HG02763 (cell line): ENCODE measurements around the gene IQCM.

ENCODE experiments used
- ATAC-seq: cut with Tn5 transposase; IDR thresholded peaks from one replicate; pipeline ENCODE4 v1.9.1; 2021; ENCODE audit warnings: mild to moderate bottlenecking, moderate library complexity; ENCODE audit not compliant: unreplicated experiment

IQCM gene, protein sequence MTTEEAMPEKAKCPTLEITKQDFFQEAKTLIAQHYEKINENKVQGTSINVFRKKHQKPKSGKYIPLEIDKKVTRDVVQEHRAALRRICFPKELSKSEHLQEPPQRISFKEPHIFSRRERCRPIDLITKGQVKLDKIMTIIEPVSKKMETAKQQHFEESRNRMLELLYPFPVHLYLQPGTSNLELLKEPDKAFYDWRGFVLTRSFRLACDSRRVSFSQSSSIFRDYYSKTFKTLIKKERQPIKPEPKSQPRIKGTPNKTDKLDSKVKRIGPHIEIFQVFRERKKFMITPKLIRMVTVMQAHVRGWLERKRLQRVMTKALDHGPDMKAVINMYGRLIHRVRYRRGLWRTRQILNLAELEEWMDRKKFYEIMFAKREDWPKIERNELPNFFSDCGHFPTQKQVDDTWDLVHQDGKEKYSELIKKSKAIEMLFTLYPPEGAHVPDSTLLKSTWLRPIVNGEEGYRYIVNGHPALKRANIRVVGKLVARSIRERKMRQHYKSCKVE

DNA sequence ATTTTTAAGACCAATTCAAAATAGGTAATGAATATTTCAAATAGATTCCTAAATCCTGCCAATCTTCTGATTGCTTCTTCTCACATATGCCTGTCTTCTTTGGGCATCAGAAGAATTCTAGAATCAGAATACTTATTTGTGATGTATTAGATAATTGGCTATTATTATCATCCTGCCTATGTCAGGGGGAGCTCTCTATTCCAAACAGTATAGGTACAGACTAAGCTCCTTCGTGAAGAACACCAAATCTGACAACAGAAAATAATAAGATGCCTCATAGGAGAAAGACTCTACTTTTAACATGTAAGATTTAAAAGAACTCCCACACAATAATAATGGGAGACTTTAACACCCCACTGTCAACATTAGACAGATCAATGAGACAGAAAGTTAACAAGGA is at the start of gene IQCM:
Gene IQCM, minus strand, starts transcription at position 101 of the 400 bp plus-strand sequence. CDS start 73,152 bp downstream, outside the sequence.
- ATAC-seq: no peak

- no peak for ATAC-seq
These were observed 41.8 kb upstream of the IQCM start for GRCh38 chr4:149857446-149857845.

GRCh38 chr4:149845743-149846142 is 30.1 kb upstream of the IQCM start:
- no peak for ATAC-seq

- no peak for ATAC-seq
These were observed 26.0 kb upstream of the IQCM start for GRCh38 chr4:149841686-149842085.

DNA sequence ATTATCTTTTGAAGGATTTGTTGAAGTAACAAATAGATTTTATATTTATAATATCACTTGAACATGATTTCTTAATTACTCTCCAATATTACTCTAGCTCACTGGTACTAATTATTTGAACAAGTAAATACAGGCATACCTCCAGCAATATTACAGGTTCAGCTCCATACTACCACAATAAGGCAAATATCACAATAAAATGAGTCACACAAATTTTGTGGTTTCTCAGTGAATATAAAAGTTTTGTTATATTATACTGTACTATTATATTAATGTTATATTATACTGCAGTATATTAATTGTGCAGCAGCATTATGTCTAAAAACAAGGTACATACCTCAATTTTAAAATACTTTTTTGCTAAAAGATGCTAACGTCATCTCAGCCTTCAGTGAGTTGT is 22.4 kb upstream of the IQCM start:
- ATAC-seq: no peak

DNA sequence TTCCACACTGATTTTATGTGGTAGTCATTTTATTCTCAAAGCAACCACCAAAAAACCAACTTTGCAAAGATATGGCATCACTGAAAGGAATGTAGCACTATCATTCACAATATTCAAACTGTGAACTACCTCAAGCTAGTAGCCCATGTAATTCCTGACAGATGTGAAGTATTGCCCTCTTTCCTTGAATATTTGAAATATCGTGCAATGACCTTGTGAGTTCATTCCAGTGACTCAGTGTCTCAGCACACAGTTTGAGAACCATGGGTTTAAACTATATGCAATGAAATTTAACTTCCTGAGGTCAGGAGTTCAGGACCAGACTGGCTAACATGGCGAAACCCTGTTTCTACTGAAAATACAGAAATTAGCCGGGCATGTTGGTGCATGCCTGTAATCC is 20.9 kb upstream of the IQCM start:
- no peak for ATAC-seq

- ATAC-seq: no peak
These were observed 19.6 kb upstream of the IQCM start for GRCh38 chr4:149835280-149835679.

DNA sequence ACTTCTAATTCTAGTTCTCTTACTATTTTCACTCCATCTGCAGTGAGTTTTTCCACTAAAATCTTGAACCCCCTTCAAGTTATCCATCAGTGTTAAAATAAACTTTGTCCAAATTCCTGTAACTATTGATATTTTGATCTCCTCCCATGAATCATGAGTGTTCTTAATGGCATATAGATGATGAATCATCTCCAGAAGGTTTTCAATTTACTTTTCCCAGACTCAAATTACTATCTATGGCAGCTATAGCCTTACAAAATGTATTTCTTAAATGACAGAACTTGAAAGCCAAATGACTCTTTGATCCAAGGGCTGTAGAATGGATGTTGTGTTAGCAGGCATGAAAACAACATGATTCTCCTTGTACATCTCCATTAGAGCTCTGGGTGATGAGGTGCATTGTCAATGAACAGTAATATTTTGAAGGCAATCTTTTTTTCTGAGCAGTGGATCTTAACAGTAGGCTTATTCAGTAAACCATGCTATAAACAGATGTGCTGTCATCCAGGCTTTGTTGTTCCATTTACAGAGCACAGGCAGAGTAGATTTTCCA is 16.1 kb upstream of the IQCM start:
- no peak for ATAC-seq

GRCh38 chr4:149830823-149831222 is 15.2 kb upstream of the IQCM start:
- no peak for ATAC-seq

GRCh38 chr4:149825336-149825735 is 9.7 kb upstream of the IQCM start:
- no peak for ATAC-seq

DNA sequence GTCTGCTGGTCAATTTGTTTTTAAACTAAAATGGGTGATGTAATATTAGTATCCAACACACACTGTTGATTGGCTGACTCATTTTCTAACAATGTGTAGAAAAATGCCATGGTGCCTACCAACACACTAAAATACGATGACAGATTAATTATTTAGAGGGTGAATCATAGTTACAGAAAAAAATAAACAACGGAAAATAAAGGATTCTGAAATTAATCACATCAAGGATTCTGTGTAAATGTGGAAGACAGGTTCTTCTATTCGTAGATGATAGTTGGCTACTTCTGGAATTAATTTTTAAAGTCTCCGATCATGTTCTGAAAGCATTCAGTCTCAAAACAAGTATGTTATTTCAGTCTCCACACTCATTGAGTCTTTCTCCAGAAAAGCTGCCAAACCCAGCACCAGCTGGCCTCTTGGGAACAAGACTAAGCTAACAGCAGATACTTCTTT is 8.2 kb upstream of the IQCM start:
- no peak for ATAC-seq

GRCh38 chr4:149801416-149801815 is 14.2 kb downstream of the IQCM start:
- ATAC-seq: no peak

DNA sequence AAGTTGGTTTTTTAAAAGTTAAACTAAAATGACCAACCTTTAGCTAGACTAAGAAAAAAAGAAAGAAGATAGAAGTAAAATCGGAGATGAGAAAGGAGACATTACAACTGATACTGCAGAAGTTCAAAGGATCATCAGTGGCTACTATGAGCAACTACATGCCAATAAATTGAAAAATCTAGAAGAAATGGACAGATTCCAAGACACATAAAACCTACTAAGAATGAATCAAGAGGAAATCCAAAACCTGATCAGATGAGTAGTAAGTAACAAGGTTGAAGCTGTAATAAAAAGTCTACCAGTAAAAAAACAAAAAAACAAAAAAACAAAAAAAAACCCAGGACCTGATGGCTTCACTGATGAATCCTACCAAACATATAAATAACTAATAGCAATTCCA is 16.1 kb downstream of the IQCM start:
- ATAC-seq: no peak

DNA sequence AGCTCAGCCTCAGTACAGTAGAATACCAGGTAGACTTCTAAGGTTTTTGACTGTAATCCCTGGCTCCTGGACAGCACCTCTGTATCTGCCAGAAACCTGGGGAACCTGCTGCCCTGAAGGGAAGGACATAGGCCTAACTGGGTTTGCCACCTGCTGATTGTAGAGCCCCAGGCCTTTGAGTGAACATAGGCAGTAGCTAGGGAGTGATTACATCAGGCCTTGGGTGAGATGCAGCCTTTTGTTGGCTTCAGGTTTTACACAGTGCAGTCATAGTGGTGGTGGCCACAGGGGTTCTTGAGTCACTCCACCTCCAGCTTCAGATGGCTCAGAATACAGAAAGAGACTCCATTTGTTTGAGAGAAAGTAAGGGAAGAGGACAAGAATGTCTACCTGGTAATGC is 19.3 kb downstream of the IQCM start:
- ATAC-seq: no peak

DNA sequence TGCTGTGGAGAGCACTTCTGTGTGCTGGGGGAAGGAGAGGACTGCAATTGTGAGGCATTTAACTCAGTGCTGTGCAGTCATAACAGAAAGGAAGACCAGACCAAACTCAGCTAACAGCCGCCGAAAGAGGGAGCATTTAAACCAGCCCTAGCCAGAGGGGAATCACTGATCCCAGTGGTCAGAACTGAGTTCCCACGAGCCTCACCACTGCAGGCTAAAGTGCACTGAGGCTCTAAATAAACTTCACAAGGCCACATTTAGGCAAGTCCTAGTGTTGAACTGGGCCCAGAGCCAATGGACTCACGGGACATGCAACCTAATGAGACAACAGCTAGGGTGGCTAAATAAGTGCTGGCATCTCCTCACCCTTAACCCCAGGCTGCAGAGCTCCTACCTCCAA is 20.4 kb downstream of the IQCM start:
- no peak for ATAC-seq

DNA sequence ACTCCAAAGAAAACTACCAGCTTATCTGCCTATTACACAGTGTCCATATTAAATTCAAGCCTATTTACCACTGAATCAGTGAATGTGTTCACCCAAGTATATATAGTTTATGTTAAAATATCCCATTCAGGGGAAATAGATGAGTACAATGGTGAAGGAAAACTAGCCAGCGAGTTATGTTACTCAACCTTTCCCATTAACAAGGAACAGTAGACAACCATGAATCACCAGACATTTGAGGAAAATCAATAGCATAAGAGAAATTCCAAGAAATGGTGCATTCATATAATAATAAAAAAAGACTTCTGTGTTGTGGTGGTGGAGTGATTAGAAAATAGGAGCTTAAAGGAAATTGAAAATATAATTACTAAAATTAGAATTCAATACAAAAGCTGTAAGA is 21.3 kb downstream of the IQCM start:
- ATAC-seq: no peak

DNA sequence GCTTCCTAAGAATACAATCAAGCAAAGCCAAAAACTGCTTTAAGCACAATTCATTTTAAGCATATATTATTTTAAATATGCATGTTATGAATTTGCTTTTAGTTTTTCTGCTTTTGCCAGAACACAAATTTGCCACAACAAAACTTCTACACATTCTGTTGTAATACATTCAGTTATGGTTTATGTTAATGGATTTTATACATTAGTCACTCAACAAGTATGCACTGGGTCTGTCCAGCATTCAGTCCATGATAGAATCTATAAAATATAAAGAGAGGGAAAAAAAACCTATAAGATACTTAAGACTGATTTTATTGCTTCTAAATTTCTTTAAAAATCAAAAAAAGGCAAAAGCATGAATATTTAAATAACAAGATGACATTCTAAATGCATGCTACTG is 22.2 kb downstream of the IQCM start:
- no peak for ATAC-seq

GRCh38 chr4:149791851-149792250 is 23.8 kb downstream of the IQCM start:
- no peak for ATAC-seq

DNA sequence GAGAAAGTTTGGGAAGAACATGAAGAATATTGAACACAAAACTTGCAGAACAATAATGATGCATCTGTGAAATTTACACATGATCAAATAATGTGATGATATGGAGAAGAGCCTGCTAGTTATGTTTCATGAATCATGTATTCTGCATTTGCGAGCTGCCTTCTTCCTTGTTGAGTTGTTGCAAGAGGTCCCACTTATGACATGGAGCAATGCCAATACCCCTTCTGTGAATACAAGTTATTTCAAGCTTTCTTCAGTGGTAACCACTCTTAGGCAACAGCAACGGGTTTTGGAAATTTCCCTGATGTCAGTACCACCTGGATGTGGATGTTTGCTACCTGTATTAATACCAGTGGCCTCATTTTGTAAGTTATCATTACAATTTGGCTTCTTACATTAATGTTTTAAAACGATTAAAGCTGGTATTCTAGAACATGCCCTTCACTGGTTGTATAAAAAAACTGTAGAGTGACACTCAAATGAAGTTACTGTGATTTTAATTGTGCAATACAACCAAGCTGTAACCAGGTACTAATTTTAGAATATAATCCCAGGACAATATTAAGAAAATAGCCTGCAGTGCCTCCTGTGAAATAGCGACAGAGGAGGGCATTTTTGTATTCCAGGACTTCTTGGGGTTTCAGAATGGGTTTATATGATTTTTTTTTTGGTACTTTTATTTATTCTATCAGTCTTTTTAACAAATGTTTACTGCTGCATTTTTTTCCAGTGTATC is 25.3 kb downstream of the IQCM start:
- ATAC-seq: no peak

- no peak for ATAC-seq
These were observed 27.3 kb downstream of the IQCM start for GRCh38 chr4:149788300-149788699.

DNA sequence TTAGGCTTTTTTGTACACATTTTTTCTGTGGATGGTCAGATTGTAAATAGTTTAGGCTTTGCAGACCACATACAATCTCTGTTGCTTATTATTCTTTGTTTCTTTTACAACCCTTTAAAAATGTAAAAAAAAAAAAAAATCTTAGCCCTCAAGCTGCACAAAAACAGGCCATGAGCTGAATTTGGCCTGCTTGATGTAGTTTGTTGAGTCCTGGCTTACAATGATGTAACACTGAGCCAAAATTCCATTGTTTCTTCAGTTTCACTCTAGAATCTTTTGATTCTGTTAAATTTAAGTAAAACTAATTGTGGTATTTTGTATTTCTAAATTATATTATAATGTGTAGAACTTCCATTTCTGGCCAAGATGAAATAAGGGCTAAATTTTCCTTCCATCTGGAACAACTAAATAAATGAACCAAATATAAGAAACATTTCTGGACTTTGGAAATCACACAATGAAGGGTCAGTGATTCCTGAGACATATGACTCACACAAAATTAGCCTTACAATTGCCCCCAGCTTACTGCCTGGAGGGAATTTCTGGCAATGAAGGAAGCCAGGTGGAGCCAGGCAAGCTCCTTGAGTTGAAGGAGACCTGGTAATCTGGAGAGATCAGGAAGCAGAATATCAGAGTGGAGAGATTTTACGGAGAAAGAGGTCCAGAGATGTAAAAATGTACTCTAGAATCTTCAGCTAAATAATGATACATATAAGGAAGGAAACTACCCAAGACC is 29.8 kb downstream of the IQCM start:
- ATAC-seq: no peak
